PC-9 (cell line): ENCODE results near the gene RSBN1L.

Source experiments
- EZH2 ChIP-seq: fragments of 200-600 bp; sonication (generic); IDR thresholded peaks from 2 replicates; pipeline ENCODE4 v1.8.0; 2017; ENCODE audit warnings: antibody characterized with exemption, low read depth
- TF ChIP-seq, protein P1 (sequence below): fragments of 200-600 bp; sonication (generic); conservative IDR thresholded peaks from 2 replicates; pipeline ENCODE4 v1.6.1; 2017; ENCODE audit warnings: mixed run types, antibody characterized with exemption, mild to moderate bottlenecking, moderate library complexity

DNA sequence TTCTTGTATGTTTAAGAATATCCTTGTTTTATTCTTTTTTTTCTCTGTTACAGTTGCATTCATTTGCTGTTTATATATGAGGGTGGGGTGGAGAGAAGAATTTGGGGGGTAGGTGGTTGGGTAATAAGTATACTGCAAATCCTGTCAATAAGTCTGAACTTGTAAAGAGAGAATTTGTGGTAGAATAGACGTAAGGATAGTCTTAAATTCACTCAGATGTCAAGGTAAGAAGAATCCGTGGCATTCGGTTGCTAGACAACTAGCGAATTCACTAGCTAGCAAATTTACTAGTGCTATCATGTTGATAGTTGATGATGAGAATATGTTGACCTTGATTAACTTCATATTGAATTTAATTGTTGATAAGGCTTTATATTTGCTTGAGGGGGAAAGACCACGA lies 40.7 kb downstream of the RSBN1L start:
- TF ChIP-seq, protein P1, sequence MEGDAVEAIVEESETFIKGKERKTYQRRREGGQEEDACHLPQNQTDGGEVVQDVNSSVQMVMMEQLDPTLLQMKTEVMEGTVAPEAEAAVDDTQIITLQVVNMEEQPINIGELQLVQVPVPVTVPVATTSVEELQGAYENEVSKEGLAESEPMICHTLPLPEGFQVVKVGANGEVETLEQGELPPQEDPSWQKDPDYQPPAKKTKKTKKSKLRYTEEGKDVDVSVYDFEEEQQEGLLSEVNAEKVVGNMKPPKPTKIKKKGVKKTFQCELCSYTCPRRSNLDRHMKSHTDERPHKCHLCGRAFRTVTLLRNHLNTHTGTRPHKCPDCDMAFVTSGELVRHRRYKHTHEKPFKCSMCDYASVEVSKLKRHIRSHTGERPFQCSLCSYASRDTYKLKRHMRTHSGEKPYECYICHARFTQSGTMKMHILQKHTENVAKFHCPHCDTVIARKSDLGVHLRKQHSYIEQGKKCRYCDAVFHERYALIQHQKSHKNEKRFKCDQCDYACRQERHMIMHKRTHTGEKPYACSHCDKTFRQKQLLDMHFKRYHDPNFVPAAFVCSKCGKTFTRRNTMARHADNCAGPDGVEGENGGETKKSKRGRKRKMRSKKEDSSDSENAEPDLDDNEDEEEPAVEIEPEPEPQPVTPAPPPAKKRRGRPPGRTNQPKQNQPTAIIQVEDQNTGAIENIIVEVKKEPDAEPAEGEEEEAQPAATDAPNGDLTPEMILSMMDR, result no peak
- TF ChIP-seq EZH2, result no peak
